SK-N-SH (cell line): Measurements from ENCODE around the gene CLDN16.

ENCODE experiments used
- CTCF ChIP-seq: fragments of 200-600 bp; sonication (generic); IDR thresholded peaks from 2 replicates; pipeline ENCODE4 v1.6.1; 2017; ENCODE audit warnings: antibody characterized with exemption, mild to moderate bottlenecking, moderate library complexity
- EP300 ChIP-seq, 2 experiments: IDR thresholded peaks; 2 replicates each; pipeline versions ENCODE4 v1.4.0 to v1.6.1; 2012; ENCODE audit warnings: borderline replicate concordance in 1 of 2, low read depth in 1 of 2, low read length in 1 of 2
- ZBTB33 ChIP-seq: IDR thresholded peaks from 2 replicates; pipeline ENCODE4 v1.4.0; 2012; ENCODE audit warnings: low read depth, borderline replicate concordance

- TF ChIP-seq EP300 (IDR thresholded peaks at IDR 0.05; ENCODE audit: borderline replicate concordance in 1 of 2, low read depth in 1 of 2, low read length in 1 of 2) (no peak), CTCF (no peak), ZBTB33 (no peak)
Measured at GRCh38 chr3:190371152-190371551, 16.8 kb upstream of the CLDN16 start.
